GM12878 (cell line): ENCODE data around the gene GPR108. TPM values are rescaled to one million over a fixed set of nuclear protein-coding genes. Genes with fewer than 3 reads are reported as not detected.

Experiments used
- BMI1 ChIP-seq: fragments of 450-650 bp; IDR thresholded peaks from 2 replicates; pipeline ENCODE4 v1.6.1; 2016; ENCODE audit warnings: mild to moderate bottlenecking, moderate library complexity, borderline replicate concordance
- FOS ChIP-seq: IDR thresholded peaks from 3 replicates; pipeline ENCODE4 v1.6.1; 2011; ENCODE audit warnings: borderline replicate concordance; ENCODE audit not compliant: insufficient read length; ENCODE audit errors: extremely low read depth
- MEF2B ChIP-seq: fragments of 450-650 bp; IDR thresholded peaks from 2 replicates; pipeline ENCODE4 v1.6.1; 2018; ENCODE audit warnings: mild to moderate bottlenecking, moderate library complexity; ENCODE audit not compliant: partially characterized antibody, poor library complexity, severe bottlenecking
- PBX3 ChIP-seq: IDR thresholded peaks from 2 replicates; pipeline ENCODE4 v1.6.1; 2011; ENCODE audit warnings: mild to moderate bottlenecking, low read depth, low read length, moderate library complexity; ENCODE audit not compliant: insufficient replicate concordance
- POLR2AphosphoS2 ChIP-seq: IDR thresholded peaks from 2 replicates; pipeline ENCODE4 v1.6.1; 2011; ENCODE audit warnings: low read depth, mild to moderate bottlenecking, low read length, improper control_type of control experiment, moderate library complexity
- RELB ChIP-seq: fragments of 450-650 bp; IDR thresholded peaks from 2 replicates; pipeline ENCODE4 v1.6.1; 2017; ENCODE audit warnings: low read depth, mild to moderate bottlenecking, moderate library complexity
- SKIL ChIP-seq: fragments of 450-650 bp; IDR thresholded peaks from 2 replicates; pipeline ENCODE4 v1.6.1; 2017; ENCODE audit warnings: mild to moderate bottlenecking, low read depth, inconsistent platforms; ENCODE audit not compliant: poor library complexity, severe bottlenecking
- TAF1 ChIP-seq: IDR thresholded peaks from 2 replicates; pipeline ENCODE4 v1.6.1; 2011; ENCODE audit warnings: mild to moderate bottlenecking, low read depth, low read length, borderline replicate concordance
- YY1 ChIP-seq: IDR thresholded peaks from 2 replicates; pipeline ENCODE4 v1.6.1; 2011; ENCODE audit warnings: low read depth, mild to moderate bottlenecking, low read length
- ZNF622 ChIP-seq: fragments of 450-650 bp; IDR thresholded peaks from 2 replicates; pipeline ENCODE4 v1.6.1; 2017; ENCODE audit warnings: mild to moderate bottlenecking, inconsistent platforms
- polyA plus RNA-seq, 11 experiments: library from polyadenylated mRNA; depleted of rRNA in 4 of 11; unstranded in 6 of 11; stranded (reverse) in 5 of 11; fragments of >200 nt; fragmentation: Nextera tagmentation in 4 of 11; fragmentation: Illumina TruSeq in 1 of 11; extraction: Ambion mirVana in 4 of 11; extraction: Trizol in 1 of 11; gene quantifications; 1 replicate in 1 of 11; 2 replicates in 10 of 11; pipeline versions ENCODE4 v1.2.1 to v1.2.3, GENCODE V29; 2011 to 2016; ENCODE audit warnings: inconsistent platforms in 2 of 11, missing spikeins in 2 of 11, low read depth in 1 of 11
- total RNA-seq, 4 experiments: library from RNA; depleted of rRNA in 3 of 4; stranded (reverse); fragments of >200 nt in 3 of 4; fragmentation: Illumina TruSeq in 1 of 4; extraction: Trizol in 1 of 4; gene quantifications; 2 replicates each; pipeline versions ENCODE4 v1.2.1 to v1.2.3, GENCODE V29; 2013 to 2021

The GPR108 gene
- total and polyA plus RNA-seq, 10 of the 15 experiments (the other 5 are each of a cell fraction or from before 2014, with no cell fraction given): 4.4 to 87.2 (median 57.1) TPM

GRCh38 chr19:6685962-6686627, 51.3 kb downstream of the GPR108 start (continued):
- TF ChIP-seq SKIL: no peak
- TF ChIP-seq RELB: no peak
- no peak for TF ChIP-seq FOS
- no peak for TF ChIP-seq PBX3
- TF ChIP-seq MEF2B: no peak
- no peak for TF ChIP-seq YY1
- no peak for TF ChIP-seq ZNF622
- TF ChIP-seq BMI1: 0 out of 2 replicates have a peak, but pooled peaks have one; percentile 24
- no peak for TF ChIP-seq POLR2AphosphoS2
- TF ChIP-seq TAF1: no peak
